Mucosa of descending colon (tissue), 3 donors: ENCODE measurements around the gene SLC39A7. TPM values are rescaled to one million over a fixed set of nuclear protein-coding genes. Genes with fewer than 3 reads are reported as not detected.

ENCODE experiments used
- ATAC-seq: fragments of 200-7000 bp; cut with Tn5 transposase; one replicate; pipeline ENCODE4 v1.9.1; 2020; ENCODE audit warnings: mild to moderate bottlenecking, moderate library complexity
- DNase-seq, 3 donors: peaks; one replicate each; pipeline ENCODE4 v3.0.0-alpha.2; 2020
- H3K36me3 ChIP-seq: fragments of 200-600 bp; one replicate; pipeline ENCODE4 v1.8.0; 2021; ENCODE audit warnings: low read depth, mild to moderate bottlenecking
- H3K4me1 ChIP-seq: fragments of 200-600 bp; one replicate; pipeline ENCODE4 v1.8.0; 2021; ENCODE audit warnings: low read depth, mild to moderate bottlenecking
- H3K4me3 ChIP-seq: fragments of 200-600 bp; one replicate; pipeline ENCODE4 v1.8.0; 2021; ENCODE audit warnings: mild to moderate bottlenecking
- H3K9me3 ChIP-seq: fragments of 200-600 bp; one replicate; pipeline ENCODE4 v1.8.0; 2021; ENCODE audit warnings: mild to moderate bottlenecking
- CTCF ChIP-seq: fragments of 200-600 bp; IDR thresholded peaks from one replicate; pipeline ENCODE4 v1.8.0; 2022; ENCODE audit warnings: antibody characterized with exemption, mild to moderate bottlenecking
- intact Hi-C, 2 donors: fragments of 100-400 bp; cut with DNase I in 1 of 2; cut with micrococcal nuclease in 1 of 2; formaldehyde crosslinking; loops; one replicate each; pipeline versions ENCODE4 v1.11.0 to v1.11.1; 2022; cut with DNase I, micrococcal nuclease
- total RNA-seq, 3 donors: library from RNA; stranded (reverse); fragmentation: NEBNext Ultra II Directional in 2 of 3; extraction: Animal tissue kit (Norgen Biotek cat#: 25700) in 2 of 3; gene quantifications; one replicate each; pipeline versions ENCODE4 v1.2.1 to v1.2.4, GENCODE V29; 2021 to 2023
- donor health status: DM: no; HTN: no; CAD: no; lungs with moderate emphysema.
- donor health status: DM: no; HTN: no; CAD: no.
- donor health status: DM: no; HTN: yes; CAD: no.

SLC39A7 gene
- total RNA-seq, 3 donors from 2014 or later, result 96.9 to 159 (median 106) TPM

- no peak for TF ChIP-seq CTCF
- no peak for ATAC-seq
- Histone ChIP-seq H3K4me1 (peaks cover 18% of the 10 kb centered on the region), H3K36me3 (no peaks in the 10 kb centered on the region), H3K9me3 (no peaks in the 10 kb centered on the region), H3K4me3 (no peak overlapping the region)
- intact Hi-C loops, result no loop called here
- no peak for DNase-seq
These were observed 35.8 kb upstream of the SLC39A7 start for GRCh38 chr6:33164665-33165373.

- intact Hi-C loops, result no loop called here
- no peaks in the 10 kb centered on the region for H3K9me3 ChIP-seq
- no peak for TF ChIP-seq CTCF
- no peaks in the 10 kb centered on the region for H3K36me3 ChIP-seq
- no peak for ATAC-seq
- no peak for DNase-seq
- peaks cover 14% of the 10 kb centered on the region for H3K4me1 ChIP-seq
- H3K4me3 ChIP-seq, result no peak overlapping the region
These were observed 34.9 kb upstream of the SLC39A7 start for GRCh38 chr6:33165581-33166258.

GRCh38 chr6:33166363-33166762 lies 34.3 kb upstream of the SLC39A7 start:
- intact Hi-C loops, result no loop called here

GRCh38 chr6:33166811-33167210 lies 33.9 kb upstream of the SLC39A7 start:
- Histone ChIP-seq H3K36me3 (no peaks in the 10 kb centered on the region), H3K4me3 (no peak overlapping the region), H3K4me1 (peaks cover 5% of the 10 kb centered on the region), H3K9me3 (no peaks in the 10 kb centered on the region)
- no peak for ATAC-seq
- DNase-seq, result no peak
- intact Hi-C loops, result no loop called here
- TF ChIP-seq CTCF, result no peak

More at GRCh38 chr6:33166363-33166762, 34.3 kb upstream of the SLC39A7 start:
- H3K4me3 ChIP-seq, result no peak overlapping the region
- H3K4me1 ChIP-seq, result peaks cover 8% of the 10 kb centered on the region
- no peaks in the 10 kb centered on the region for H3K36me3 ChIP-seq
- no peaks in the 10 kb centered on the region for H3K9me3 ChIP-seq
- no peak for ATAC-seq
- TF ChIP-seq CTCF, result no peak
- no peak for DNase-seq

- no peak overlapping the region for H3K4me3 ChIP-seq
- DNase-seq (no peak), ATAC-seq (no peak)
- no peaks in the 10 kb centered on the region for H3K36me3 ChIP-seq
- TF ChIP-seq CTCF, result no peak
- intact Hi-C loops, result no loop called here
- no peaks in the 10 kb centered on the region for H3K4me1 ChIP-seq
- H3K9me3 ChIP-seq, result no peaks in the 10 kb centered on the region
These were observed 33.0 kb upstream of the SLC39A7 start for GRCh38 chr6:33167374-33168283.
